COR-L47 (cell line): ENCODE results near the gene CEBPG.

Experiments used
- DNase-seq: peaks from one replicate; lab custom pipeline; 2025; lab: John Stamatoyannopoulos, UW

Gene CEBPG

GRCh38 chr19:33407140-33407551 is 33.6 kb downstream of the CEBPG start:
- no peak for DNase-seq

- DNase-seq: no peak
Measured at GRCh38 chr19:33407716-33408115, 34.2 kb downstream of the CEBPG start.

GRCh38 chr19:33408116-33408515 is 34.6 kb downstream of the CEBPG start:
- no peak for DNase-seq

GRCh38 chr19:33408538-33409434 is 35.3 kb downstream of the CEBPG start:
- peak; percentile 72 for DNase-seq

GRCh38 chr19:33409906-33410685 is 36.6 kb downstream of the CEBPG start:
- DNase-seq: no peak

GRCh38 chr19:33410915-33411401 is 37.4 kb downstream of the CEBPG start:
- no peak for DNase-seq

GRCh38 chr19:33411621-33412180 is 38.2 kb downstream of the CEBPG start:
- no peak for DNase-seq

GRCh38 chr19:33412601-33413425 is 39.3 kb downstream of the CEBPG start:
- no peak for DNase-seq

GRCh38 chr19:33413426-33413725 is 39.9 kb downstream of the CEBPG start:
- DNase-seq: no peak

GRCh38 chr19:33413868-33414666 is 40.6 kb downstream of the CEBPG start:
- DNase-seq: no peak

- no peak for DNase-seq
Measured at GRCh38 chr19:33414667-33415605, 41.4 kb downstream of the CEBPG start.

GRCh38 chr19:33416307-33417215 is 43.1 kb downstream of the CEBPG start:
- peak; percentile 56 for DNase-seq

- DNase-seq: no peak
Measured at GRCh38 chr19:33417751-33418150, 44.2 kb downstream of the CEBPG start.

GRCh38 chr19:33418461-33418860 is 45.0 kb downstream of the CEBPG start:
- no peak for DNase-seq

GRCh38 chr19:33418871-33419787 is 45.6 kb downstream of the CEBPG start:
- DNase-seq: no peak

GRCh38 chr19:33419788-33420130 is 46.2 kb downstream of the CEBPG start:
- DNase-seq: no peak

- DNase-seq: no peak
Measured at GRCh38 chr19:33420821-33421220, 47.3 kb downstream of the CEBPG start.

GRCh38 chr19:33421368-33421767 is 47.9 kb downstream of the CEBPG start:
- DNase-seq: no peak
